ENCODE results near the gene MAPK10.

MAPK10 gene

GRCh38 chr4:86359944-86360478, at the start of gene MAPK10:
Gene MAPK10 (minus strand): TSS chr4:86360053.
- H3K4me3 ChIP-seq (ENCODE audit: low read depth, low read length) = no peak within 1 kb of the TSS
- peak; percentile 58 for DNase-seq (ENCODE audit: low read depth)
- TF ChIP-seq CTCF (IDR thresholded peaks at IDR 0.05; ENCODE audit: low read depth, low read length, missing control alignments) = no peak

- H3K4me3 ChIP-seq (ENCODE audit: low read depth, low read length) = no peak overlapping the region
- TF ChIP-seq CTCF (IDR thresholded peaks at IDR 0.05; ENCODE audit: low read depth, low read length, missing control alignments) = no peak
- no peak for DNase-seq (ENCODE audit: low read depth)
Observed at GRCh38 chr4:86403575-86403974, 43.7 kb upstream of the MAPK10 start.

GRCh38 chr4:86401826-86402225, 42.0 kb upstream of the MAPK10 start:
- no peak for TF ChIP-seq CTCF (IDR thresholded peaks at IDR 0.05; ENCODE audit: low read depth, low read length, missing control alignments)
- no peak overlapping the region for H3K4me3 ChIP-seq (ENCODE audit: low read depth, low read length)
- DNase-seq (ENCODE audit: low read depth) = no peak

GRCh38 chr4:86400216-86400615, 40.4 kb upstream of the MAPK10 start:
- no peak overlapping the region for H3K4me3 ChIP-seq (ENCODE audit: low read depth, low read length)
- no peak for TF ChIP-seq CTCF (IDR thresholded peaks at IDR 0.05; ENCODE audit: low read depth, low read length, missing control alignments)
- no peak for DNase-seq (ENCODE audit: low read depth)

- no peak for DNase-seq (ENCODE audit: low read depth)
- H3K4me3 ChIP-seq (ENCODE audit: low read depth, low read length) = no peak overlapping the region
- no peak for TF ChIP-seq CTCF (IDR thresholded peaks at IDR 0.05; ENCODE audit: low read depth, low read length, missing control alignments)
Observed at GRCh38 chr4:86398187-86398586, 38.3 kb upstream of the MAPK10 start.

- H3K4me3 ChIP-seq (ENCODE audit: low read depth, low read length) = no peak overlapping the region
- no peak for DNase-seq (ENCODE audit: low read depth)
- no peak for TF ChIP-seq CTCF (IDR thresholded peaks at IDR 0.05; ENCODE audit: low read depth, low read length, missing control alignments)
Observed at GRCh38 chr4:86393749-86394148, 33.9 kb upstream of the MAPK10 start.

- DNase-seq (ENCODE audit: low read depth) = no peak
- TF ChIP-seq CTCF (IDR thresholded peaks at IDR 0.05; ENCODE audit: low read depth, low read length, missing control alignments) = no peak
- H3K4me3 ChIP-seq (ENCODE audit: low read depth, low read length) = no peak overlapping the region
Observed at GRCh38 chr4:86389664-86390063, 29.8 kb upstream of the MAPK10 start.
